Measurements from ENCODE around the gene CFAP298.

DNA sequence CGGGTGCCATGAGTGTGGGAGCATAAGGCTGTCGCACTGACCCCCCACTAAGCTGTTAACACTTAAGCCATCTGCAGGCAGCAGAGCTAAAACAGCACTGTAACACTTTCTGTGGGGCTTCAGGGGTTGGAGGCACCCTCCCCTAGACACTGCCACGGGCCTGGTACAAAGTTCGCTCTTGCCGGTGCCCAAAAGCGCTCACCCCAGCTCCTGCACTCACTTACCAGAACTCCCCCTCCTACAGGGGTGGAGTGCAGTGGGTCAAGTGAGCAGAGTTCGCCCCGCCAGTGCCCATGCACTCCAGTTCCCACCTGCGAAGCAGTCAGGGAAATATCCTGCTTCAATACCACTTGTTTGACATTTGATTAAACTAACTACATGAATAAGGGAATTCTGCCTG is 46.3 kb upstream of the CFAP298 start:
- TF ChIP-seq POLR2A (IDR thresholded peaks at IDR 0.05) (no peak), POLR2AphosphoS5 (IDR thresholded peaks at IDR 0.05) (no peak), EP300 (IDR thresholded peaks at IDR 0.05; ENCODE audit: low read depth) (no peak)
- TF ChIP-seq, protein P1, sequence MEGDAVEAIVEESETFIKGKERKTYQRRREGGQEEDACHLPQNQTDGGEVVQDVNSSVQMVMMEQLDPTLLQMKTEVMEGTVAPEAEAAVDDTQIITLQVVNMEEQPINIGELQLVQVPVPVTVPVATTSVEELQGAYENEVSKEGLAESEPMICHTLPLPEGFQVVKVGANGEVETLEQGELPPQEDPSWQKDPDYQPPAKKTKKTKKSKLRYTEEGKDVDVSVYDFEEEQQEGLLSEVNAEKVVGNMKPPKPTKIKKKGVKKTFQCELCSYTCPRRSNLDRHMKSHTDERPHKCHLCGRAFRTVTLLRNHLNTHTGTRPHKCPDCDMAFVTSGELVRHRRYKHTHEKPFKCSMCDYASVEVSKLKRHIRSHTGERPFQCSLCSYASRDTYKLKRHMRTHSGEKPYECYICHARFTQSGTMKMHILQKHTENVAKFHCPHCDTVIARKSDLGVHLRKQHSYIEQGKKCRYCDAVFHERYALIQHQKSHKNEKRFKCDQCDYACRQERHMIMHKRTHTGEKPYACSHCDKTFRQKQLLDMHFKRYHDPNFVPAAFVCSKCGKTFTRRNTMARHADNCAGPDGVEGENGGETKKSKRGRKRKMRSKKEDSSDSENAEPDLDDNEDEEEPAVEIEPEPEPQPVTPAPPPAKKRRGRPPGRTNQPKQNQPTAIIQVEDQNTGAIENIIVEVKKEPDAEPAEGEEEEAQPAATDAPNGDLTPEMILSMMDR (IDR thresholded peaks at IDR 0.05), result no peak
